H9 (cell line): ENCODE results near the gene TMEM125. TPM values are rescaled to one million over a fixed set of nuclear protein-coding genes. Genes with fewer than 3 reads are reported as not detected.

ENCODE experiments used
- DNase-seq: peaks from one replicate; pipeline ENCODE4 v3.0.0-alpha.2; 2017
- H2AFZ ChIP-seq: one replicate; pipeline ENCODE4 v1.6.1; 2013; ENCODE audit warnings: mild to moderate bottlenecking, low read length, control low read depth, moderate library complexity
- H2AK5ac ChIP-seq: 2 replicates; pipeline ENCODE4 v1.6.1; 2013; ENCODE audit warnings: low read length, control low read depth, mixed read lengths; ENCODE audit not compliant: insufficient read length
- H2BK120ac ChIP-seq: one replicate; pipeline ENCODE4 v1.6.1; 2013; ENCODE audit warnings: low read depth, mild to moderate bottlenecking, low read length, control low read depth, inconsistent platforms; ENCODE audit not compliant: poor library complexity, severe bottlenecking
- H2BK12ac ChIP-seq: 2 replicates; pipeline ENCODE4 v1.6.1; 2013; ENCODE audit warnings: low read length, control low read depth, mixed read lengths, low read depth; ENCODE audit not compliant: insufficient read length
- H2BK15ac ChIP-seq: 2 replicates; pipeline ENCODE4 v1.6.1; 2013; ENCODE audit warnings: low read depth, low read length, control low read depth
- H2BK20ac ChIP-seq: one replicate; pipeline ENCODE4 v1.6.1; 2013; ENCODE audit warnings: low read depth, mild to moderate bottlenecking, low read length, control low read depth, inconsistent platforms; ENCODE audit not compliant: poor library complexity, severe bottlenecking
- H2BK5ac ChIP-seq: 2 replicates; pipeline ENCODE4 v1.6.1; 2013; ENCODE audit warnings: low read length, control low read depth, mixed read lengths; ENCODE audit not compliant: insufficient read length
- H3K14ac ChIP-seq: 2 replicates; pipeline ENCODE4 v1.6.1; 2013; ENCODE audit warnings: low read length, control low read depth; ENCODE audit not compliant: insufficient read depth
- H3K18ac ChIP-seq: 2 replicates; pipeline ENCODE4 v1.6.1; 2013; ENCODE audit warnings: low read depth, mild to moderate bottlenecking, mixed read lengths, low read length, control low read depth; ENCODE audit not compliant: insufficient read length
- H3K23ac ChIP-seq: 2 replicates; pipeline ENCODE4 v1.6.1; 2013; ENCODE audit warnings: low read length, control low read depth, mixed read lengths, low read depth; ENCODE audit not compliant: insufficient read length
- H3K23me2 ChIP-seq: 2 replicates; pipeline ENCODE4 v1.6.1; 2013; ENCODE audit warnings: low read depth, mild to moderate bottlenecking, mixed read lengths, low read length, control low read depth; ENCODE audit not compliant: insufficient read length, poor library complexity, severe bottlenecking
- H3K27ac ChIP-seq: 2 replicates; pipeline ENCODE4 v1.5.1; 2013; ENCODE audit warnings: low read length, control low read depth, mixed read lengths, low read depth; ENCODE audit not compliant: insufficient read length
- H3K27me3 ChIP-seq: 2 replicates; pipeline ENCODE4 v1.6.1; 2013; ENCODE audit warnings: low read length, control low read depth, inconsistent platforms; ENCODE audit not compliant: insufficient read depth
- H3K4ac ChIP-seq: 2 replicates; pipeline ENCODE4 v1.6.1; 2013; ENCODE audit warnings: low read depth, mild to moderate bottlenecking, control low read depth, inconsistent platforms, low read length, moderate library complexity
- H3K4me1 ChIP-seq: 2 replicates; pipeline ENCODE4 v1.6.1; 2013; ENCODE audit warnings: low read length, control low read depth, inconsistent platforms; ENCODE audit not compliant: insufficient read depth
- H3K4me2 ChIP-seq: 2 replicates; pipeline ENCODE4 v1.6.1; 2013; ENCODE audit warnings: low read length, control low read depth, mixed read lengths; ENCODE audit not compliant: insufficient read length, insufficient read depth
- H3K56ac ChIP-seq: 2 replicates; pipeline ENCODE4 v1.6.1; 2013; ENCODE audit warnings: low read depth, mild to moderate bottlenecking, mixed read lengths, low read length, control low read depth; ENCODE audit not compliant: insufficient read length
- H3K79me1 ChIP-seq: 2 replicates; pipeline ENCODE4 v1.6.1; 2013; ENCODE audit warnings: low read depth, mild to moderate bottlenecking, moderate library complexity, low read length, control low read depth, inconsistent platforms; ENCODE audit not compliant: insufficient read depth, poor library complexity, severe bottlenecking
- H3K79me2 ChIP-seq: 2 replicates; pipeline ENCODE4 v1.6.1; 2013; ENCODE audit warnings: low read length, control low read depth, inconsistent platforms; ENCODE audit not compliant: insufficient read depth
- H3K9ac ChIP-seq: 2 replicates; pipeline ENCODE4 v1.6.1; 2013; ENCODE audit warnings: low read length, control low read depth, mixed read lengths; ENCODE audit not compliant: insufficient read length; ENCODE audit errors: extremely low read depth
- H3K9me3 ChIP-seq: one replicate; pipeline ENCODE4 v1.6.1; 2013; ENCODE audit warnings: low read depth, low read length, inconsistent platforms; ENCODE audit not compliant: control insufficient read depth
- H3T11ph ChIP-seq: one replicate; pipeline ENCODE4 v1.6.1; 2013; ENCODE audit warnings: mild to moderate bottlenecking, low read length, control low read depth, inconsistent platforms
- H4K20me1 ChIP-seq: one replicate; pipeline ENCODE4 v1.6.1; 2013; ENCODE audit not compliant: control insufficient read depth, insufficient read length, insufficient read depth
- H4K5ac ChIP-seq: 2 replicates; pipeline ENCODE4 v1.6.1; 2013; ENCODE audit warnings: low read depth, mild to moderate bottlenecking, mixed read lengths, low read length, control low read depth; ENCODE audit not compliant: insufficient read length
- H4K8ac ChIP-seq: replicated peaks from 2 replicates; pipeline ENCODE4 v1.6.1; 2013; ENCODE audit warnings: low read length, control low read depth, mixed read lengths, low read depth; ENCODE audit not compliant: insufficient read length
- H4K91ac ChIP-seq: 2 replicates; pipeline ENCODE4 v1.6.1; 2013; ENCODE audit warnings: low read depth, mild to moderate bottlenecking, moderate library complexity, mixed read lengths, low read length, control low read depth; ENCODE audit not compliant: insufficient read length
- H3K27ac Mint-ChIP-seq, 3 experiments: 2 replicates in 2 of 3; 3 replicates in 1 of 3; pipeline ENCODE4 v1.8.0; 2020 to 2021; ENCODE audit warnings: mixed read lengths in 3 of 3, mild to moderate bottlenecking in 1 of 3, moderate library complexity in 1 of 3
- H3K27me3 Mint-ChIP-seq: 2 replicates; pipeline ENCODE4 v1.8.0; 2021; ENCODE audit warnings: low read depth, mild to moderate bottlenecking, moderate library complexity, mixed read lengths
- H3K36me3 Mint-ChIP-seq, 3 experiments: 2 replicates in 2 of 3; 3 replicates in 1 of 3; pipeline ENCODE4 v1.8.0; 2020 to 2021; ENCODE audit warnings: low read depth in 3 of 3, mixed read lengths in 3 of 3; ENCODE audit not compliant: insufficient read depth in 1 of 3
- H3K4me1 Mint-ChIP-seq, 2 experiments: 2 replicates each; pipeline ENCODE4 v1.8.0; 2020; ENCODE audit warnings: mixed read lengths in 2 of 2
- H3K4me3 Mint-ChIP-seq, 2 experiments: 2 replicates in 1 of 2; 3 replicates in 1 of 2; pipeline ENCODE4 v1.8.0; 2020 to 2021; ENCODE audit warnings: mild to moderate bottlenecking in 2 of 2, mixed read lengths in 2 of 2, moderate library complexity in 1 of 2
- H3K9me3 Mint-ChIP-seq, 2 experiments: 2 replicates in 1 of 2; 3 replicates in 1 of 2; pipeline ENCODE4 v1.8.0; 2020; ENCODE audit warnings: mild to moderate bottlenecking in 2 of 2, mixed read lengths in 2 of 2, moderate library complexity in 1 of 2
- CTCF ChIP-seq: fragments of 200-600 bp; sonication (generic); conservative IDR thresholded peaks from 3 replicates; pipeline ENCODE4 v1.8.0; 2021; ENCODE audit warnings: antibody characterized with exemption, mild to moderate bottlenecking
- WGBS: extraction: QIAGEN DNeasy Blood & Tissue Kit; methylation state at CpG from one replicate; pipeline ENCODE4 v1.1.7; 2013; ENCODE audit warnings: missing lambda C conversion rate, low lambda C conversion rate, mixed read lengths; ENCODE audit not compliant: insufficient read length; ENCODE audit errors: extremely low coverage; 5-methylcytosine and 5-hydroxymethylcytosine counted together
- total RNA-seq: library from RNA; stranded (reverse); gene quantifications from 2 replicates; pipeline ENCODE4 v1.2.1, GENCODE V29; 2021

TMEM125 gene
- total RNA-seq, 1 experiment from 2014 or later, result 19.6 TPM

GRCh38 chr1:43304771-43305300 lies 35.1 kb downstream of the TMEM125 start:
- Histone ChIP-seq H3K79me1 (no peaks in the 10 kb centered on the region), H3K4ac (no peak overlapping the region), H4K91ac (no peak overlapping the region), H3K23ac (no peak overlapping the region), H3K14ac (no peak overlapping the region), H3K4me2 (no peak overlapping the region), H4K8ac (no peak overlapping the region), H3K79me2 (no peaks in the 10 kb centered on the region), H2BK120ac (no peak overlapping the region), H3K27me3 (no peaks in the 10 kb centered on the region), H2BK15ac (no peak overlapping the region), H2BK12ac (no peak overlapping the region), H2BK5ac (no peak overlapping the region), H3K18ac (no peak overlapping the region), H2BK20ac (no peak overlapping the region), H2AFZ (no peak overlapping the region), H4K20me1 (no peaks in the 10 kb centered on the region), H2AK5ac (no peak overlapping the region), H3K4me1 (no peaks in the 10 kb centered on the region), H4K5ac (no peak overlapping the region), H3K56ac (no peak overlapping the region), H3K9ac (no peak overlapping the region), H3K9me3 (no peaks in the 10 kb centered on the region), H3T11ph (no peak overlapping the region), H3K23me2 (no peaks in the 10 kb centered on the region), H3K27ac (no peak overlapping the region)
- Mint-ChIP-seq H3K4me1 (peaks cover 18 to 24% of the 10 kb centered on the region in 2 experiments), H3K27ac (no peak overlapping the region), H3K27me3 (peaks cover 17% of the 10 kb centered on the region), H3K9me3 (no peaks in the 10 kb centered on the region), H3K4me3 (no peak overlapping the region), H3K36me3 (no peaks in the 10 kb centered on the region; a peak in 1 of 7 replicates)
- WGBS, result no CpG with 5 or more reads among the region's 46 CpGs
- no peak for TF ChIP-seq CTCF
- DNase-seq, result no peak
